Uterus (tissue), 4 donors: ENCODE data around the gene PTPRN2. TPM values are rescaled to one million over a fixed set of nuclear protein-coding genes. Genes with fewer than 3 reads are reported as not detected.

Experiments used
- DNase-seq, 2 donors: peaks; one replicate each; pipeline ENCODE4 v3.0.0-alpha.2; 2019 to 2020
- H3K27ac ChIP-seq, 2 donors: fragments of 200-600 bp; sonication (generic); 1 replicate in 1 of 2; 2 replicates in 1 of 2; pipeline ENCODE4 v1.5.1; 2016 to 2018
- H3K27me3 ChIP-seq, 2 donors: fragments of 200-600 bp; sonication (generic); one replicate each; pipeline ENCODE4 v1.5.1; 2018 to 2019; ENCODE audit warnings: control low read depth in 1 of 2
- H3K36me3 ChIP-seq, 2 donors: fragments of 200-600 bp; sonication (generic); one replicate each; pipeline ENCODE4 v1.5.1; 2019; ENCODE audit warnings: control low read depth in 1 of 2
- H3K4me1 ChIP-seq, 2 donors: fragments of 200-600 bp; sonication (generic); one replicate each; pipeline ENCODE4 v1.5.1; 2018 to 2019; ENCODE audit warnings: control low read depth in 1 of 2
- H3K4me3 ChIP-seq, 2 donors: fragments of 200-600 bp; sonication (generic); 1 replicate in 1 of 2; 2 replicates in 1 of 2; pipeline ENCODE4 v1.5.1; 2018 to 2019; ENCODE audit warnings: mild to moderate bottlenecking in 1 of 2
- H3K9me3 ChIP-seq, 2 donors: fragments of 200-600 bp; sonication (generic); one replicate each; pipeline ENCODE4 v1.5.1; 2019; ENCODE audit warnings: control low read depth in 1 of 2
- CTCF ChIP-seq, 4 experiments: fragments of 200-600 bp in 2 of 4; fragments of 450-650 bp in 2 of 4; sonication (generic) in 2 of 4; IDR thresholded peaks; one replicate each; pipeline ENCODE4 v1.5.1; 2016 to 2019; ENCODE audit warnings: antibody characterized with exemption in 4 of 4, mild to moderate bottlenecking in 2 of 4, moderate library complexity in 1 of 4
- POLR2A ChIP-seq, 2 donors: fragments of 450-650 bp; IDR thresholded peaks; one replicate each; pipeline ENCODE4 v1.6.1; 2016; ENCODE audit warnings: antibody characterized with exemption in 2 of 2, mild to moderate bottlenecking in 1 of 2, moderate library complexity in 1 of 2
- intact Hi-C: fragments of 100-400 bp; cut with DNase I; formaldehyde crosslinking; loops from one replicate; pipeline ENCODE4 v1.15.1; 2023; ENCODE audit warnings: low total_unique reads
- total RNA-seq, 4 donors: library from RNA; depleted of rRNA in 3 of 4; stranded (reverse); fragments of >200 nt in 3 of 4; gene quantifications; one replicate each; pipeline versions ENCODE4 v1.1.0 to v1.2.4, GENCODE V29; 2014 to 2023
- donor health status: DM: yes; HTN: yes; CAD: no.

The PTPRN2 gene
- total RNA-seq, 4 donors from 2014 or later: 1.2 to 5.2 (median 2.3) TPM

GRCh38 chr7:157830331-157830730, 757.3 kb downstream of the PTPRN2 start:
- H3K27me3 ChIP-seq: no peaks in the 10 kb centered on the region
- no peaks in the 10 kb centered on the region for H3K4me1 ChIP-seq
- H3K4me3 ChIP-seq: no peak overlapping the region
- DNase-seq: no peak
- H3K36me3 ChIP-seq: no peaks in the 10 kb centered on the region
- no peak overlapping the region for H3K27ac ChIP-seq
- TF ChIP-seq CTCF (IDR thresholded peaks at IDR 0.05) (no peak), POLR2A (IDR thresholded peaks at IDR 0.05) (no peak)
- intact Hi-C loops: no loop called here
- H3K9me3 ChIP-seq: no peaks in the 10 kb centered on the region

- Histone ChIP-seq H3K27ac (no peak overlapping the region), H3K4me3 (no peak overlapping the region), H3K4me1 (no peaks in the 10 kb centered on the region), H3K36me3 (no peaks in the 10 kb centered on the region), H3K27me3 (no peaks in the 10 kb centered on the region), H3K9me3 (no peaks in the 10 kb centered on the region)
- no peak for DNase-seq
- TF ChIP-seq POLR2A (IDR thresholded peaks at IDR 0.05) (no peak), CTCF (IDR thresholded peaks at IDR 0.05) (no peak)
- intact Hi-C loops: no loop called here
These were observed 758.1 kb downstream of the PTPRN2 start for GRCh38 chr7:157829491-157829890.

GRCh38 chr7:157828881-157829280, 758.7 kb downstream of the PTPRN2 start:
- intact Hi-C loops: no loop called here
- Histone ChIP-seq H3K4me3 (no peak overlapping the region), H3K9me3 (no peaks in the 10 kb centered on the region), H3K27me3 (no peaks in the 10 kb centered on the region), H3K36me3 (no peaks in the 10 kb centered on the region), H3K4me1 (no peaks in the 10 kb centered on the region), H3K27ac (no peak overlapping the region)
- DNase-seq: no peak
- TF ChIP-seq POLR2A (IDR thresholded peaks at IDR 0.05) (no peak), CTCF (IDR thresholded peaks at IDR 0.05) (no peak)

GRCh38 chr7:157828190-157828589, 759.4 kb downstream of the PTPRN2 start:
- Histone ChIP-seq H3K4me3 (no peak overlapping the region), H3K36me3 (no peaks in the 10 kb centered on the region), H3K27me3 (no peaks in the 10 kb centered on the region), H3K27ac (no peak overlapping the region), H3K4me1 (no peaks in the 10 kb centered on the region), H3K9me3 (no peaks in the 10 kb centered on the region)
- DNase-seq: no peak
- intact Hi-C loops: no loop called here
- TF ChIP-seq POLR2A (IDR thresholded peaks at IDR 0.05) (no peak), CTCF (IDR thresholded peaks at IDR 0.05) (no peak)

GRCh38 chr7:157827863-157828160, 759.8 kb downstream of the PTPRN2 start:
- DNase-seq: no peak
- intact Hi-C loops: no loop called here
- Histone ChIP-seq H3K4me3 (no peak overlapping the region), H3K27me3 (no peaks in the 10 kb centered on the region), H3K9me3 (no peaks in the 10 kb centered on the region), H3K36me3 (no peaks in the 10 kb centered on the region), H3K4me1 (no peaks in the 10 kb centered on the region), H3K27ac (no peak overlapping the region)
- no peak for TF ChIP-seq CTCF (IDR thresholded peaks at IDR 0.05)
- no peak for TF ChIP-seq POLR2A (IDR thresholded peaks at IDR 0.05)
